Spleen (tissue), 7 donors: ENCODE data around the gene CDC5L.

Experiments used
- POLR2A ChIP-seq, 3 donors: fragments of 450-650 bp; IDR thresholded peaks; one replicate each; pipeline ENCODE4 v1.5.1; 2017; ENCODE audit warnings: antibody characterized with exemption in 3 of 3, mild to moderate bottlenecking in 1 of 3
- POLR2AphosphoS5 ChIP-seq, 3 donors: sonication (generic); formaldehyde crosslinking; IDR thresholded peaks; one replicate each; pipeline ENCODE4 v1.5.1; 2017; ENCODE audit warnings: antibody characterized with exemption in 3 of 3
- TF ChIP-seq, protein P1 (sequence below), 11 experiments: fragments of 200-600 bp in 7 of 11; fragments of 450-650 bp in 4 of 11; sonication (generic) in 4 of 11; IDR thresholded peaks in 8 of 11; conservative IDR thresholded peaks in 3 of 11; 1 replicate in 7 of 11; 2 replicates in 4 of 11; pipeline versions ENCODE4 v1.4.0 to v1.8.0; 2016 to 2021; ENCODE audit warnings: antibody characterized with exemption in 11 of 11, inconsistent platforms in 4 of 11, mild to moderate bottlenecking in 1 of 11
- donor health status: DM: no; HTN: no; CAD: no; lungs with moderate emphysema.
- donor health status: DM: no; HTN: no; CAD: no.
- donor health status: DM: no; HTN: no; CAD: no.

GRCh38 chr6:44423306-44423705, 35.8 kb downstream of the CDC5L start:
- TF ChIP-seq, protein P1, sequence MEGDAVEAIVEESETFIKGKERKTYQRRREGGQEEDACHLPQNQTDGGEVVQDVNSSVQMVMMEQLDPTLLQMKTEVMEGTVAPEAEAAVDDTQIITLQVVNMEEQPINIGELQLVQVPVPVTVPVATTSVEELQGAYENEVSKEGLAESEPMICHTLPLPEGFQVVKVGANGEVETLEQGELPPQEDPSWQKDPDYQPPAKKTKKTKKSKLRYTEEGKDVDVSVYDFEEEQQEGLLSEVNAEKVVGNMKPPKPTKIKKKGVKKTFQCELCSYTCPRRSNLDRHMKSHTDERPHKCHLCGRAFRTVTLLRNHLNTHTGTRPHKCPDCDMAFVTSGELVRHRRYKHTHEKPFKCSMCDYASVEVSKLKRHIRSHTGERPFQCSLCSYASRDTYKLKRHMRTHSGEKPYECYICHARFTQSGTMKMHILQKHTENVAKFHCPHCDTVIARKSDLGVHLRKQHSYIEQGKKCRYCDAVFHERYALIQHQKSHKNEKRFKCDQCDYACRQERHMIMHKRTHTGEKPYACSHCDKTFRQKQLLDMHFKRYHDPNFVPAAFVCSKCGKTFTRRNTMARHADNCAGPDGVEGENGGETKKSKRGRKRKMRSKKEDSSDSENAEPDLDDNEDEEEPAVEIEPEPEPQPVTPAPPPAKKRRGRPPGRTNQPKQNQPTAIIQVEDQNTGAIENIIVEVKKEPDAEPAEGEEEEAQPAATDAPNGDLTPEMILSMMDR (IDR thresholded peaks at IDR 0.05 in 8 of 11, conservative IDR thresholded peaks at IDR 0.05 in 3 of 11) = no peak
- TF ChIP-seq POLR2AphosphoS5 (IDR thresholded peaks at IDR 0.05) (no peak), POLR2A (IDR thresholded peaks at IDR 0.05) (no peak)
